GM23338 (cell line): ENCODE data around the gene IZUMO4. TPM values are rescaled to one million over a fixed set of nuclear protein-coding genes. Genes with fewer than 3 reads are reported as not detected.
A peak's percentile ranks its signal among the peaks of the same experiment; 100 is the strongest.

Source experiments
- ATAC-seq: fragments of 200-7000 bp; cut with Tn5 transposase; 3 replicates; pipeline ENCODE4 v1.9.1; 2020
- DNase-seq: peaks from one replicate; pipeline ENCODE4 v3.0.0-alpha.2; 2015; ENCODE audit warnings: low spot score
- H2AFZ ChIP-seq: fragments of 200-600 bp; sonication (generic); 2 replicates; pipeline ENCODE4 v1.8.0; 2016; ENCODE audit warnings: antibody characterized with exemption, mild to moderate bottlenecking, moderate library complexity
- H3F3A ChIP-seq: fragments of 200-600 bp; sonication (generic); replicated peaks from 2 replicates; pipeline ENCODE4 v1.8.0; 2017; ENCODE audit warnings: antibody characterized with exemption, mixed run types, low read depth
- H3K27ac ChIP-seq: fragments of 200-600 bp; sonication (generic); 2 replicates; pipeline ENCODE4 v1.6.1; 2016; ENCODE audit warnings: low read depth
- H3K27me3 ChIP-seq: fragments of 200-600 bp; sonication (generic); 2 replicates; pipeline ENCODE4 v1.8.0; 2016; ENCODE audit warnings: mild to moderate bottlenecking, mixed run types, moderate library complexity; ENCODE audit not compliant: insufficient read depth
- H3K36me3 ChIP-seq: fragments of 200-600 bp; sonication (generic); 2 replicates; pipeline ENCODE4 v1.8.0; 2016; ENCODE audit warnings: mild to moderate bottlenecking; ENCODE audit not compliant: insufficient read depth
- H3K4me1 ChIP-seq: fragments of 200-600 bp; sonication (generic); 2 replicates; pipeline ENCODE4 v1.8.0; 2016; ENCODE audit warnings: mild to moderate bottlenecking, moderate library complexity; ENCODE audit not compliant: insufficient read depth
- H3K4me2 ChIP-seq: fragments of 200-600 bp; sonication (generic); 2 replicates; pipeline ENCODE4 v1.7.1; 2017; ENCODE audit warnings: mixed run types
- H3K4me3 ChIP-seq: fragments of 200-600 bp; sonication (generic); 2 replicates; pipeline ENCODE4 v1.6.1; 2016; ENCODE audit warnings: mixed run types
- H3K79me2 ChIP-seq: fragments of 200-600 bp; sonication (generic); replicated peaks from 2 replicates; pipeline ENCODE4 v1.8.0; 2017; ENCODE audit warnings: mild to moderate bottlenecking; ENCODE audit not compliant: insufficient read depth
- H3K9me2 ChIP-seq: fragments of 200-600 bp; sonication (generic); 2 replicates; pipeline ENCODE4 v1.8.0; 2017; ENCODE audit not compliant: insufficient read depth
- H4K20me1 ChIP-seq: fragments of 200-600 bp; sonication (generic); replicated peaks from 2 replicates; pipeline ENCODE4 v1.8.0; 2017; ENCODE audit warnings: mild to moderate bottlenecking; ENCODE audit not compliant: insufficient read depth
- H3K27ac Mint-ChIP-seq: 2 replicates; pipeline ENCODE4 v1.8.0; 2020; ENCODE audit warnings: inconsistent platforms, mild to moderate bottlenecking, moderate library complexity, mixed read lengths
- H3K27me3 Mint-ChIP-seq: 3 replicates; pipeline ENCODE4 v1.8.0; 2022; ENCODE audit warnings: low read depth, mild to moderate bottlenecking, moderate library complexity, mixed read lengths, inconsistent platforms; ENCODE audit not compliant: insufficient read depth, poor library complexity
- H3K36me3 Mint-ChIP-seq: 3 replicates; pipeline ENCODE4 v1.8.0; 2021; ENCODE audit warnings: low read depth, mild to moderate bottlenecking, inconsistent platforms, moderate library complexity, mixed read lengths
- H3K4me1 Mint-ChIP-seq: 3 replicates; pipeline ENCODE4 v1.8.0; 2020; ENCODE audit warnings: mild to moderate bottlenecking, inconsistent platforms, mixed read lengths
- H3K4me3 Mint-ChIP-seq: 3 replicates; pipeline ENCODE4 v1.8.0; 2021; ENCODE audit warnings: moderate library complexity, mild to moderate bottlenecking, inconsistent platforms, mixed read lengths
- H3K9me3 Mint-ChIP-seq: 3 replicates; pipeline ENCODE4 v1.8.0; 2020; ENCODE audit warnings: moderate library complexity, mild to moderate bottlenecking, inconsistent platforms, mixed read lengths
- CREB1 ChIP-seq: fragments of 250-450 bp; sonication (Bioruptor Pico); IDR thresholded peaks from 2 replicates; pipeline ENCODE4 v1.5.0; 2020; ENCODE audit warnings: low read depth, mild to moderate bottlenecking, moderate library complexity
- ETS1 ChIP-seq: IDR thresholded peaks from 2 replicates; pipeline ENCODE4 v1.6.1; 2016; ENCODE audit warnings: antibody characterized with exemption
- EZH2 ChIP-seq: fragments of 200-600 bp; sonication (generic); IDR thresholded peaks from one replicate; pipeline ENCODE4 v1.8.0; 2017; ENCODE audit warnings: antibody characterized with exemption, mild to moderate bottlenecking, low read depth; ENCODE audit not compliant: unreplicated experiment
- EZH2phosphoT487 ChIP-seq: fragments of 200-600 bp; sonication (generic); IDR thresholded peaks from one replicate; pipeline ENCODE4 v1.8.1; 2018; ENCODE audit warnings: antibody characterized with exemption; ENCODE audit not compliant: unreplicated experiment
- JUNB ChIP-seq: IDR thresholded peaks from one replicate; pipeline ENCODE4 v1.6.1; 2016; ENCODE audit warnings: antibody characterized with exemption; ENCODE audit not compliant: unreplicated experiment
- NANOG ChIP-seq: IDR thresholded peaks from 2 replicates; pipeline ENCODE4 v1.6.1; 2016; ENCODE audit warnings: antibody characterized with exemption, borderline replicate concordance
- POLR2AphosphoS5 ChIP-seq: IDR thresholded peaks from 2 replicates; pipeline ENCODE4 v1.6.1; 2016; ENCODE audit warnings: antibody characterized with exemption, low read depth
- STAT1 ChIP-seq: IDR thresholded peaks from one replicate; pipeline ENCODE4 v1.6.1; 2016; ENCODE audit warnings: antibody characterized with exemption; ENCODE audit not compliant: unreplicated experiment
- ZNF114 ChIP-seq: fragments of 250-450 bp; sonication (Bioruptor Pico); IDR thresholded peaks from 2 replicates; pipeline ENCODE4 v1.5.0; 2020; ENCODE audit warnings: mild to moderate bottlenecking, moderate library complexity
- ZNF331 ChIP-seq: fragments of 250-450 bp; sonication (Bioruptor Pico); IDR thresholded peaks from 2 replicates; pipeline ENCODE4 v1.5.0; 2020; ENCODE audit warnings: low read depth, mild to moderate bottlenecking, moderate library complexity
- ZNF462 ChIP-seq: fragments of 250-450 bp; sonication (Bioruptor Pico); IDR thresholded peaks from 2 replicates; pipeline ENCODE4 v1.5.0; 2020; ENCODE audit warnings: mild to moderate bottlenecking, moderate library complexity
- long read RNA-seq: library from polyadenylated mRNA; unstranded; transcript quantifications from one replicate; pipeline ENCODE4 v2.0.0, GENCODE V29; 2020; ENCODE audit not compliant: unreplicated experiment
- polyA plus RNA-seq: library from polyadenylated mRNA; unstranded; fragments of >200 nt; fragmentation: Nextera tagmentation; extraction: Ambion mirVana; gene quantifications from 2 replicates; pipeline ENCODE4 v1.2.1, GENCODE V29; 2016
- total RNA-seq: library from RNA; depleted of rRNA; stranded (reverse); fragments of >200 nt; shearing (Covaris generic); gene quantifications from 2 replicates; pipeline ENCODE4 v1.2.3, GENCODE V29; 2014; rRNA removed
- TF ChIP-seq, protein P1 (sequence below): IDR thresholded peaks from one replicate; pipeline ENCODE4 v1.6.1; 2018; ENCODE audit warnings: antibody characterized with exemption; ENCODE audit not compliant: unreplicated experiment
- TF ChIP-seq, protein P2 (sequence below), 2 experiments: fragments of 200-600 bp in 1 of 2; sonication (generic) in 1 of 2; conservative IDR thresholded peaks; 2 replicates each; pipeline versions ENCODE4 v1.5.1 to v1.6.1; 2016 to 2017; ENCODE audit warnings: antibody characterized with exemption in 2 of 2, low read depth in 2 of 2, mild to moderate bottlenecking in 2 of 2, moderate library complexity in 1 of 2

The IZUMO4 gene
- total RNA-seq, result 2.2 and 2.6 TPM in 2 replicates
- 0.57 and 0.82 TPM in 2 replicates for polyA plus RNA-seq
- long read RNA-seq, result 0 reads

- peak within 1 kb of the TSS; percentile 94 for H2AFZ ChIP-seq
Observed at GRCh38 chr19:2096480-2097202, at the start of gene IZUMO4. Gene IZUMO4 (plus strand): TSS chr19:2096915. CDS start chr19:2096946, 31 bp downstream.

More at GRCh38 chr19:2096480-2097202, at the start of gene IZUMO4:
- no peaks in the 10 kb centered on the region for H3K79me2 ChIP-seq
- no peaks in the 10 kb centered on the region for H3K9me2 ChIP-seq
- peak; percentile 97 for DNase-seq
- H3K4me2 ChIP-seq, result peak within 1 kb of the TSS; percentile 86
- Mint-ChIP-seq H3K27ac (0 out of 2 replicates have a peak within 1 kb of the TSS, but pooled peaks have one; percentile 40), H3K27me3 (peaks cover 9% of the 10 kb centered on the region), H3K9me3 (no peaks in the 10 kb centered on the region), H3K4me3 (peak within 1 kb of the TSS; percentile 80), H3K4me1 (peaks cover 4% of the 10 kb centered on the region; the same call in 1 of the 3 replicates), H3K36me3 (peaks cover 13% of the 10 kb centered on the region)
- no peaks in the 10 kb centered on the region for H3K27me3 ChIP-seq
- H3K27ac ChIP-seq, result 0 out of 2 replicates have a peak within 1 kb of the TSS, but pooled peaks have one; percentile 66
- H3K36me3 ChIP-seq, result no peaks in the 10 kb centered on the region
- peak; percentile 91 for ATAC-seq
- TF ChIP-seq CREB1 (CRISPR knock-in tag), result peak; percentile 16; the same call in 1 of the 2 replicates
- no peak for TF ChIP-seq STAT1
- TF ChIP-seq JUNB, result no peak
- TF ChIP-seq, protein P1, sequence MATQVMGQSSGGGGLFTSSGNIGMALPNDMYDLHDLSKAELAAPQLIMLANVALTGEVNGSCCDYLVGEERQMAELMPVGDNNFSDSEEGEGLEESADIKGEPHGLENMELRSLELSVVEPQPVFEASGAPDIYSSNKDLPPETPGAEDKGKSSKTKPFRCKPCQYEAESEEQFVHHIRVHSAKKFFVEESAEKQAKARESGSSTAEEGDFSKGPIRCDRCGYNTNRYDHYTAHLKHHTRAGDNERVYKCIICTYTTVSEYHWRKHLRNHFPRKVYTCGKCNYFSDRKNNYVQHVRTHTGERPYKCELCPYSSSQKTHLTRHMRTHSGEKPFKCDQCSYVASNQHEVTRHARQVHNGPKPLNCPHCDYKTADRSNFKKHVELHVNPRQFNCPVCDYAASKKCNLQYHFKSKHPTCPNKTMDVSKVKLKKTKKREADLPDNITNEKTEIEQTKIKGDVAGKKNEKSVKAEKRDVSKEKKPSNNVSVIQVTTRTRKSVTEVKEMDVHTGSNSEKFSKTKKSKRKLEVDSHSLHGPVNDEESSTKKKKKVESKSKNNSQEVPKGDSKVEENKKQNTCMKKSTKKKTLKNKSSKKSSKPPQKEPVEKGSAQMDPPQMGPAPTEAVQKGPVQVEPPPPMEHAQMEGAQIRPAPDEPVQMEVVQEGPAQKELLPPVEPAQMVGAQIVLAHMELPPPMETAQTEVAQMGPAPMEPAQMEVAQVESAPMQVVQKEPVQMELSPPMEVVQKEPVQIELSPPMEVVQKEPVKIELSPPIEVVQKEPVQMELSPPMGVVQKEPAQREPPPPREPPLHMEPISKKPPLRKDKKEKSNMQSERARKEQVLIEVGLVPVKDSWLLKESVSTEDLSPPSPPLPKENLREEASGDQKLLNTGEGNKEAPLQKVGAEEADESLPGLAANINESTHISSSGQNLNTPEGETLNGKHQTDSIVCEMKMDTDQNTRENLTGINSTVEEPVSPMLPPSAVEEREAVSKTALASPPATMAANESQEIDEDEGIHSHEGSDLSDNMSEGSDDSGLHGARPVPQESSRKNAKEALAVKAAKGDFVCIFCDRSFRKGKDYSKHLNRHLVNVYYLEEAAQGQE, result no peak
- TF ChIP-seq ETS1, result no peak
- TF ChIP-seq ZNF331 (CRISPR knock-in tag), result no peak
- TF ChIP-seq NANOG, result no peak
- TF ChIP-seq ZNF114 (CRISPR knock-in tag), result no peak
- TF ChIP-seq, protein P2, sequence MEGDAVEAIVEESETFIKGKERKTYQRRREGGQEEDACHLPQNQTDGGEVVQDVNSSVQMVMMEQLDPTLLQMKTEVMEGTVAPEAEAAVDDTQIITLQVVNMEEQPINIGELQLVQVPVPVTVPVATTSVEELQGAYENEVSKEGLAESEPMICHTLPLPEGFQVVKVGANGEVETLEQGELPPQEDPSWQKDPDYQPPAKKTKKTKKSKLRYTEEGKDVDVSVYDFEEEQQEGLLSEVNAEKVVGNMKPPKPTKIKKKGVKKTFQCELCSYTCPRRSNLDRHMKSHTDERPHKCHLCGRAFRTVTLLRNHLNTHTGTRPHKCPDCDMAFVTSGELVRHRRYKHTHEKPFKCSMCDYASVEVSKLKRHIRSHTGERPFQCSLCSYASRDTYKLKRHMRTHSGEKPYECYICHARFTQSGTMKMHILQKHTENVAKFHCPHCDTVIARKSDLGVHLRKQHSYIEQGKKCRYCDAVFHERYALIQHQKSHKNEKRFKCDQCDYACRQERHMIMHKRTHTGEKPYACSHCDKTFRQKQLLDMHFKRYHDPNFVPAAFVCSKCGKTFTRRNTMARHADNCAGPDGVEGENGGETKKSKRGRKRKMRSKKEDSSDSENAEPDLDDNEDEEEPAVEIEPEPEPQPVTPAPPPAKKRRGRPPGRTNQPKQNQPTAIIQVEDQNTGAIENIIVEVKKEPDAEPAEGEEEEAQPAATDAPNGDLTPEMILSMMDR (conservative IDR thresholded peaks at IDR 0.05; ENCODE audit: low read depth in 2 of 2), result peak; percentile 13 to 55; a peak in 2 of 4 replicates
- TF ChIP-seq ZNF462 (CRISPR knock-in tag), result no peak
- TF ChIP-seq EZH2phosphoT487, result no peak
- TF ChIP-seq EZH2, result no peak
- TF ChIP-seq POLR2AphosphoS5, result no peak; the same call in 1 of the 2 replicates
- H3K4me3 ChIP-seq, result peak within 1 kb of the TSS; percentile 75
- no peaks in the 10 kb centered on the region; the same call in 1 of the 2 replicates for H3K4me1 ChIP-seq
- H4K20me1 ChIP-seq, result no peaks in the 10 kb centered on the region; the same call in 1 of the 2 replicates
- H3F3A ChIP-seq, result peaks cover 10% of the 10 kb centered on the region; the same call in 1 of the 2 replicates
